ENCODE measurements around the gene DPPA3.
"Not testable (repeated sequence)": the region's sequence is repeated elsewhere in the genome, so short reads cannot be mapped to it uniquely, and the experiment has no call there.

DPPA3 gene

DNA sequence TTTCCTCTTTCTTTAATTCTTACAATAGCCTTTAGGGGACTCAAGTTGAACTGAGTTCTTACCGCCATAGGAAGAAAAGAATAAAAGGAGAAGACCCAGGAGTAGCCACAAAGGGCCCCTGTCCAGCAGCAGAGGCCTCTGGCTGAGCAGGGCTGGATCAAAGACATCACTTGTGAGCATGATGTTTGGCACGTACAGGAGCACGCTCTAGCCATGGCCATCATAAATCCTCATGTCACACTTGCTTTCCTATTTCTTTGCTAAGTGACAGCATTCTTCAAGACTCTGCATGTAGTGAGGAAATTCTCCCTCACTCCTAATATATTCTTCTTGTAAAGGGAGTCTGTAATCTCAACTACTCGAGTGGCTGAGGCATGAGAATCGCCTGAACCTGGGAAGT lies 20.3 kb downstream of the DPPA3 start:
- DNase-seq, result no peak

DNA sequence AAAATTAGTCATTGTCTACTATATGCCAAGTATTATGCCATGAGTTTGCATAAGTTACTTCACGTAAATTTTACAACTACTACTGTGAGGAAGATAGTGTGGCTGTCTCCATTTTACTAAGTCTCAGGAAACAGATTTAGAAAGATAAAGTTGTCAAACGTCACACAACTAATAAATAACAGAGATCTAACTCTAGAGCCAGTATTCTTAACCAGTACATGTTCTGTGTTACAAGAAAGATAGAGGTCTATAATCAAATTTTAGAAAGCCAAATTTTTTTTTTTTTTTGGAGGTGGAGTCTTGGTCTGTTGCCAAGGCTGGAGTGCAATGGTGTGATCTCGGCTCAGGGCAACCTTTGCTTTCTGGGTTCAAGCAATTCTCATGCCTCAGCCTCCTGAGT lies 21.8 kb downstream of the DPPA3 start:
- no peak for DNase-seq

DNA sequence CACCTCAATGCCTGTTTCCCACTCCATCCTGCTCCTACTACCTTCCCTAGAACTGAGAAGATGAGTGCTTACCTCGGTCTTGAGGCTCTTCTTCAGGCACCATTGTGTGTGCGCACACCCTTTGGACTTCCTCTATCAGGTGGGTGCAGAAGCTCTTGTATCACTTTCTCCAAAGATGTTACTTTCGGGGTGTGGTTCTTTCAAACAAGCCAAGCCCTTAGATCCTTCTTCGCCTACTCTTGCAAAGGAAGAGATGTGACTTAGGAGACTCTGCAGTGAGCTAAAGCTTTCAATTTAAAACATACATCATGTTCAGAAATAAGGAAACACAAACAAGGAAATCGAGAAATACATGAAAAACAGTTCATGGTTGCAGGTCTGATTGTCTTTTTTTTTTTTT lies 36.0 kb downstream of the DPPA3 start, which contains the start of gene CLEC4C:
Gene CLEC4C (minus strand): TSS at position 130 of the 400 bp plus-strand sequence. CDS start 27 bp downstream, at position 103.
- DNase-seq, result no peak

DNA sequence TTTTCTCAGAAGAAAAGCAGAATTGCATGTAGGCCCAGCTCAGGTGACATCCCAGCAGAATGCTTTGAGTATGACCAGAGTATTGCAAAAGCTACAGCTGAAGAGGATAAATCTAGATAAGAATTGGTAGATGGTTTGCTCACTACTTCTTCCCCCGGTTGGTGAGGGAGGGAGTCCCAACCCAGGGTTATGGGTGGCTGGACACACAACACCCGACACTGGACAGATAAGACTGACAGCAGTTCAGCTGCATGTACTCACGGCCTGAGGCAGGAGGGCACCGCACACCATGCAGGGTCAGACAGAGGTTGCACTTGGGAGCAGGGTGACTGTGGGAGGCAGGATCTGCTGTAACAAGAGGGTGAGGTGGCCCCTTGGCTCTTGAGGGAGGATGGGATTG lies 37.6 kb downstream of the DPPA3 start:
- no peak for DNase-seq

DNA sequence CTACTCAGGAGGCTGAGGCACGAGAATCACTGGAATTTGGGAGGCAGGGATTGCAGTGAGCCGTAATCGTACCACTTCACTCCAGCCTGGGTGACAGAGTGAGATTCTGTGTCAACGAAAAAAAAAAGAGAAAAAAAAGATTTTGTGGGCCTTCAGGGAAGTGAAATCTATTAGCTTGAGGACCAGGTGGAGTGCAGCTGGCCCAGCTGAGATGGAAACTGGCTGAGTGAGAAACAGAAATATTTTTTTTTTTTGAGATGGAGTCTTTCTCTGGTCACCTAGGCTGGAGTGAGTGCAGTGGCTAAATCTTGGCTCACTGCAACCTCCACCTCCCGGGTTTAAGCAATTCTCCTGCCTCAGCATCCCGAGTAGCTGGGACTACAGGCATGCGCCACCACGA lies 38.2 kb downstream of the DPPA3 start:
- no peak for DNase-seq

DNA sequence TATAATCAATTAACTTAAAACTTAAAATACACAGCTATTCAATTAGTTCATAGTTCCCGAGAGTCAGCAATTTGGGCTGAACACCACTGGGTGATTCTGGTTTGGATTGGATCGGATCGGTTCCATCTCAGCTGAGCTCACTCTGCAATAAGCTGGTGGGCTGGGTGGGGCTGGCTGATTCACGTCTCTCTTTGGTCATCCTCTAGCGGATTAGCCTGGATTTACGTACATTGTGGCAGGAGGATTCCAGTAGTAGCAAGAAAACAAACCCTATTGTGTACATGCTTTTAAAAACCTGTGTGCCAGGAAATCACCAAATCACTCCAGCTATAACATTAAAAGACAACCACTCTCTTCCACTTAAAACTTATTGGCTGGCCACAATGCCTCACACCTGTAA lies 39.1 kb downstream of the DPPA3 start:
- no peak for DNase-seq

DNA sequence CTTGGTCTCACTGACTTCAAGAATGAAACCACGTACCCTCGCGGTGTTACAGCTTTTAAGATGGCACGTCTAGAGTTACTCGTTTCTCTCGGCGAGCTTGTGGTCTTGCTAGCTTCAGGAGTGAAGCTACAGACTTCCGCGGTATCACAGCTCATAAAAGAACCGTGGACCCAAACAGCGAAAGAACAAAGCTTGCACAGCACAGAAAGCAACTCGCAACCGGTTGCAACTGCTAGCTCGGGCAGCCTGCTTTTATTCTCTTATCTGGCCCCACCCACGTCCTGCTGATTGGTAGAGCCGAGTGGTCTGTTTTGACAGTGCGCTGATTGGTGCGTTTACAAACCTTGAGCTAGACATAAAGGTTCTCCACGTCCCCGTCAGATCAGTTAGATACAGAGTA lies 40.2 kb downstream of the DPPA3 start:
- DNase-seq, result no peak

DNA sequence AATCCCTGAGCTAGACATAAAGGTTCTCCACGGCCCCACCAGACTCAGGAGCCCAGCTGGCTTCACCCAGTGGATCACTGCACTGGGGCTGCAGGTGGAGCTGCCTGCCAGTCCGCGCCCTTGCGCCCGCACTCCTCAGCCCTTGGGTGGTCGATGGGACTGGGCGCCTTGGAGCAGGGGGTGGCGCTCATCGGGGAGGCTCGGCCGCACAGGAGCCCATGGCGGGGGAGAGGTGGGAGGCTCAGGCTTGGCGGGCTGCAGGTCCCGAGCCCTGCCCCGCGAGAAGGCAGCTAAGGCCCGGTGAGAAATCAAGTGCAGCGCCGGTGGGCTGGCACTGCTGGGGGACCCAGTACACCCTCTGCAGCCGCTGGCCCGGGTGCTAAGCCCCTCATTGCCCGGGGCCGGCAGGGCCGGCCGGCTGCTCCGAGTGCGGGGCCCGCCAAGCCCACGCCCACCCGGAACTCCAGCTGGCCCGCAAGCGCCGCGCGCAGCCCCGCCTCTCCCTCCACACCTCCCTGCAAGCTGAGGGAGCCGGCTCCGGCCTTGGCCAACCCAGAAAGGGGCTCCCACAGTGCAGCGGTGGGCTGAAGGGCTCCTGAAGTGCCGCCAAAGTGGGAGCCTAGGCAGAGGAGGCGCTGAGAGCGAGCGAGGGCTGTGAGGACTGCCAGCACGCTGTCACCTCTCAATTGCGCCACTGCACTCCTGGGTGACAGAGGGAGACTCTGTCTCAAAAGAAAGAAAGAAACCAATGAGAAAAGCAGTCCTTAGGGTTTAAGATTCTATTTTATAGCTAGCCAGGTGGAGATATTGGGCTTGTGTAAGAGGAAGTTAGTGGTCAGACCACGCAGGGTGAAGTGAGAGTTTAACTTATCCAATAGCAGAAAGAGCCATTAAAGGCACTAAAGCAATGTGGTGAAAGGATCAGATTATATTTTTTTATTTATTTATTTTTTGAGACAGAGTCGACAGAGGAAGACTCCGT lies 41.0 kb downstream of the DPPA3 start:
- not testable (repeated sequence) for DNase-seq

DNA sequence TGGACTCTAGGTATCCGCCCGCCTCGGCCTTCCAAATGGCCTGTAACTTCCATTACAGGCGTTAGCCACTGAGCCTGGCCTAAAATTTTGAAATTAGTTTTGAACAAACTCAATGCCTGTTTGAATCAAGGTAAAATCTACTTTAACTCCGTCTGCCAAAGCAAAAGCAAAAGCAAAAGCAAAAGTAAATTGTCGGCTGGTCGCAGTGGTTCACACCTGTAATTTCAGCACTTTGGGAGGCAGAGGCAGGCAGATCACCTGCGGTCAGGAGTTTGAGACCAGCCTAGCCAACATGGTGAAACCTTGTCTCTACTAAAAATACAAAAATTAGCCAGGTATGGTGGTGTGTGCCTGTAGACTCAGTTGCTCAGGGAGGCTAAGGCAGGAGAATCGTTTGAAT lies 44.4 kb downstream of the DPPA3 start:
- not testable (repeated sequence) for DNase-seq

DNA sequence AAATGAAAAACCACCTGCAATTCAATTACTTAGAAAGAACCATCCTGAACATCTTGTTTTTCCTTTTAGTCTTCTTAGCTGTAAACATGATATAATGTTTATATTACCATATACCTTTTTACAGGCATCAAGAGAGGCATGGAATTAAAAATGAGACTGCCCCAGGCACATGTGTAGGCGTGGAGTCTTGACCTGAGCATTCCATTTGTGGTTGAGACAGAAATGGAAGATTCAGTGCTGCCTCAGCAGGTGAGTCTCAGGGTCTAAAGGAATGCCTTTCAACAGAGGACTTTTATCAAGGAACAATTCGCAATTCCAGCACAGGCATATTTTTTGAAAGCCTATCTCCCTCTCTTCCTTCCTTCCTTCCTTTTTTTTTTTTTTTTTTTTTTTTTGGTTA lies 45.8 kb downstream of the DPPA3 start:
- DNase-seq, result no peak

DNA sequence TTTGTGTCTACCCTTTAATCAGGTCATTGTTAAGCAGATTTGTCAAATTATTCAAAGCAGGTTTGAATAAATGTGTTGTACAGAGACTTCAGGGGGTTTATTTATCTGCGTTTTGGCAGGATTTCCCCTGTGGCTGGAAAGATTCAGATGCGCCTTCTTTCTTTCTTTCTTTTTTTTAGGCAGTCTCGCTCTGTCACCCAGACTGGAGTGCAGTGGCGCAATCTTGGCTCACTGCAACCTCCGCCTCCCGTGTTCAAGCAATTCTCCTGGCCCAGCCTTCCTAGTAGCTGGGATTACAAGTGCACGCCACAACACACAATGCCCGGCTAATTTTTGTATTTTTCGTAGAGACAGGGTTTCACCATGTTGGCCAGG lies 47.5 kb downstream of the DPPA3 start:
- no peak for DNase-seq

All from activated CD4-positive, alpha-beta T cell treated with anti-CD3 and anti-CD28 coated beads for 48 hours (primary cell).